GM23338 (cell line): Measurements from ENCODE around the gene VPS16. TPM values are rescaled to one million over a fixed set of nuclear protein-coding genes. Genes with fewer than 3 reads are reported as not detected.

ENCODE experiments used
- ATAC-seq: fragments of 200-7000 bp; cut with Tn5 transposase; 3 replicates; pipeline ENCODE4 v1.9.1; 2020
- DNase-seq: peaks from one replicate; pipeline ENCODE4 v3.0.0-alpha.2; 2015; ENCODE audit warnings: low spot score
- H2AFZ ChIP-seq: fragments of 200-600 bp; sonication (generic); 2 replicates; pipeline ENCODE4 v1.8.0; 2016; ENCODE audit warnings: antibody characterized with exemption, mild to moderate bottlenecking, moderate library complexity
- H3F3A ChIP-seq: fragments of 200-600 bp; sonication (generic); replicated peaks from 2 replicates; pipeline ENCODE4 v1.8.0; 2017; ENCODE audit warnings: antibody characterized with exemption, mixed run types, low read depth
- H3K27ac ChIP-seq: fragments of 200-600 bp; sonication (generic); 2 replicates; pipeline ENCODE4 v1.6.1; 2016; ENCODE audit warnings: low read depth
- H3K27me3 ChIP-seq: fragments of 200-600 bp; sonication (generic); 2 replicates; pipeline ENCODE4 v1.8.0; 2016; ENCODE audit warnings: mild to moderate bottlenecking, mixed run types, moderate library complexity; ENCODE audit not compliant: insufficient read depth
- H3K36me3 ChIP-seq: fragments of 200-600 bp; sonication (generic); 2 replicates; pipeline ENCODE4 v1.8.0; 2016; ENCODE audit warnings: mild to moderate bottlenecking; ENCODE audit not compliant: insufficient read depth
- H3K4me1 ChIP-seq: fragments of 200-600 bp; sonication (generic); 2 replicates; pipeline ENCODE4 v1.8.0; 2016; ENCODE audit warnings: mild to moderate bottlenecking, moderate library complexity; ENCODE audit not compliant: insufficient read depth
- H3K4me2 ChIP-seq: fragments of 200-600 bp; sonication (generic); 2 replicates; pipeline ENCODE4 v1.7.1; 2017; ENCODE audit warnings: mixed run types
- H3K4me3 ChIP-seq: fragments of 200-600 bp; sonication (generic); 2 replicates; pipeline ENCODE4 v1.6.1; 2016; ENCODE audit warnings: mixed run types
- H3K79me2 ChIP-seq: fragments of 200-600 bp; sonication (generic); replicated peaks from 2 replicates; pipeline ENCODE4 v1.8.0; 2017; ENCODE audit warnings: mild to moderate bottlenecking; ENCODE audit not compliant: insufficient read depth
- H3K9me2 ChIP-seq: fragments of 200-600 bp; sonication (generic); 2 replicates; pipeline ENCODE4 v1.8.0; 2017; ENCODE audit not compliant: insufficient read depth
- H4K20me1 ChIP-seq: fragments of 200-600 bp; sonication (generic); replicated peaks from 2 replicates; pipeline ENCODE4 v1.8.0; 2017; ENCODE audit warnings: mild to moderate bottlenecking; ENCODE audit not compliant: insufficient read depth
- H3K27ac Mint-ChIP-seq: 2 replicates; pipeline ENCODE4 v1.8.0; 2020; ENCODE audit warnings: inconsistent platforms, mild to moderate bottlenecking, moderate library complexity, mixed read lengths
- H3K27me3 Mint-ChIP-seq: 3 replicates; pipeline ENCODE4 v1.8.0; 2022; ENCODE audit warnings: low read depth, mild to moderate bottlenecking, moderate library complexity, mixed read lengths, inconsistent platforms; ENCODE audit not compliant: insufficient read depth, poor library complexity
- H3K36me3 Mint-ChIP-seq: 3 replicates; pipeline ENCODE4 v1.8.0; 2021; ENCODE audit warnings: low read depth, mild to moderate bottlenecking, inconsistent platforms, moderate library complexity, mixed read lengths
- H3K4me1 Mint-ChIP-seq: 3 replicates; pipeline ENCODE4 v1.8.0; 2020; ENCODE audit warnings: mild to moderate bottlenecking, inconsistent platforms, mixed read lengths
- H3K4me3 Mint-ChIP-seq: 3 replicates; pipeline ENCODE4 v1.8.0; 2021; ENCODE audit warnings: moderate library complexity, mild to moderate bottlenecking, inconsistent platforms, mixed read lengths
- H3K9me3 Mint-ChIP-seq: 3 replicates; pipeline ENCODE4 v1.8.0; 2020; ENCODE audit warnings: moderate library complexity, mild to moderate bottlenecking, inconsistent platforms, mixed read lengths
- CREB1 ChIP-seq: fragments of 250-450 bp; sonication (Bioruptor Pico); IDR thresholded peaks from 2 replicates; pipeline ENCODE4 v1.5.0; 2020; ENCODE audit warnings: low read depth, mild to moderate bottlenecking, moderate library complexity
- CTCF ChIP-seq, 2 experiments: fragments of 200-600 bp in 1 of 2; sonication (generic) in 1 of 2; conservative IDR thresholded peaks; 2 replicates each; pipeline versions ENCODE4 v1.5.1 to v1.6.1; 2016 to 2017; ENCODE audit warnings: antibody characterized with exemption in 2 of 2, low read depth in 2 of 2, mild to moderate bottlenecking in 2 of 2, moderate library complexity in 1 of 2
- ETS1 ChIP-seq: IDR thresholded peaks from 2 replicates; pipeline ENCODE4 v1.6.1; 2016; ENCODE audit warnings: antibody characterized with exemption
- EZH2phosphoT487 ChIP-seq: fragments of 200-600 bp; sonication (generic); IDR thresholded peaks from one replicate; pipeline ENCODE4 v1.8.1; 2018; ENCODE audit warnings: antibody characterized with exemption; ENCODE audit not compliant: unreplicated experiment
- JUNB ChIP-seq: IDR thresholded peaks from one replicate; pipeline ENCODE4 v1.6.1; 2016; ENCODE audit warnings: antibody characterized with exemption; ENCODE audit not compliant: unreplicated experiment
- NANOG ChIP-seq: IDR thresholded peaks from 2 replicates; pipeline ENCODE4 v1.6.1; 2016; ENCODE audit warnings: antibody characterized with exemption, borderline replicate concordance
- POLR2AphosphoS5 ChIP-seq: IDR thresholded peaks from 2 replicates; pipeline ENCODE4 v1.6.1; 2016; ENCODE audit warnings: antibody characterized with exemption, low read depth
- REST ChIP-seq: IDR thresholded peaks from one replicate; pipeline ENCODE4 v1.6.1; 2018; ENCODE audit warnings: antibody characterized with exemption; ENCODE audit not compliant: unreplicated experiment
- ZNF114 ChIP-seq: fragments of 250-450 bp; sonication (Bioruptor Pico); IDR thresholded peaks from 2 replicates; pipeline ENCODE4 v1.5.0; 2020; ENCODE audit warnings: mild to moderate bottlenecking, moderate library complexity
- polyA plus RNA-seq: library from polyadenylated mRNA; unstranded; fragments of >200 nt; fragmentation: Nextera tagmentation; extraction: Ambion mirVana; gene quantifications from 2 replicates; pipeline ENCODE4 v1.2.1, GENCODE V29; 2016
- total RNA-seq: library from RNA; depleted of rRNA; stranded (reverse); fragments of >200 nt; shearing (Covaris generic); gene quantifications from 2 replicates; pipeline ENCODE4 v1.2.3, GENCODE V29; 2014

VPS16 gene
- total and polyA plus RNA-seq, 2 experiments from 2014 or later = 11.2 to 17.7 TPM

- TF ChIP-seq ETS1 (no peak), CTCF (conservative IDR thresholded peaks at IDR 0.05; ENCODE audit: low read depth in 2 of 2) (no peak), NANOG (no peak), POLR2AphosphoS5 (no peak)
These were observed 51.8 kb downstream of the VPS16 start (continued) for GRCh38 chr20:2892376-2892775.

GRCh38 chr20:2894221-2894620, 53.7 kb downstream of the VPS16 start:
- Histone ChIP-seq H3F3A (no peaks in the 10 kb centered on the region), H4K20me1 (peaks cover 36% of the 10 kb centered on the region), H3K27ac (no peak overlapping the region), H2AFZ (no peak overlapping the region), H3K27me3 (no peaks in the 10 kb centered on the region), H3K4me2 (no peak overlapping the region), H3K36me3 (no peaks in the 10 kb centered on the region), H3K79me2 (peaks cover 98% of the 10 kb centered on the region), H3K9me2 (no peaks in the 10 kb centered on the region), H3K4me3 (no peak overlapping the region), H3K4me1 (no peaks in the 10 kb centered on the region)
- no peak for ATAC-seq
- H3K4me3 Mint-ChIP-seq = no peak overlapping the region
- H3K4me1 Mint-ChIP-seq = no peaks in the 10 kb centered on the region
- no peak for DNase-seq
- H3K36me3 Mint-ChIP-seq = peaks cover 12% of the 10 kb centered on the region
- H3K27ac Mint-ChIP-seq = no peak overlapping the region
- no peaks in the 10 kb centered on the region for H3K9me3 Mint-ChIP-seq
- H3K27me3 Mint-ChIP-seq = no peaks in the 10 kb centered on the region
- TF ChIP-seq REST (no peak), JUNB (no peak), POLR2AphosphoS5 (no peak), EZH2phosphoT487 (no peak), NANOG (no peak), ZNF114 (CRISPR knock-in tag) (no peak), CTCF (conservative IDR thresholded peaks at IDR 0.05; ENCODE audit: low read depth in 2 of 2) (no peak), ETS1 (no peak), CREB1 (CRISPR knock-in tag) (no peak)
